HEK293T (cell line): ENCODE measurements around the gene PCDH9.

Experiments
- BHLHE40 ChIP-seq: fragments of 450-650 bp; IDR thresholded peaks from 2 replicates; pipeline ENCODE4 v1.6.1; 2016; ENCODE audit warnings: mild to moderate bottlenecking, moderate library complexity, borderline replicate concordance
- CTBP1 ChIP-seq: fragments of 450-650 bp; IDR thresholded peaks from 2 replicates; pipeline ENCODE4 v1.6.1; 2016; ENCODE audit warnings: borderline replicate concordance
- FOXA1 ChIP-seq: fragments of 450-650 bp; IDR thresholded peaks from 2 replicates; pipeline ENCODE4 v1.6.1; 2016; ENCODE audit warnings: mild to moderate bottlenecking
- FOXK2 ChIP-seq: fragments of 450-650 bp; IDR thresholded peaks from 2 replicates; pipeline ENCODE4 v1.6.1; 2016; ENCODE audit warnings: mild to moderate bottlenecking
- FOXM1 ChIP-seq: fragments of 450-650 bp; IDR thresholded peaks from 2 replicates; pipeline ENCODE4 v1.6.1; 2017; ENCODE audit warnings: mild to moderate bottlenecking, borderline replicate concordance
- L3MBTL2 ChIP-seq: fragments of 450-650 bp; conservative IDR thresholded peaks from 2 replicates; pipeline ENCODE4 v1.6.1; 2016; ENCODE audit warnings: mild to moderate bottlenecking
- SP1 ChIP-seq: fragments of 450-650 bp; IDR thresholded peaks from 2 replicates; pipeline ENCODE4 v1.6.1; 2017
- SUZ12 ChIP-seq: fragments of 450-650 bp; IDR thresholded peaks from 2 replicates; pipeline ENCODE4 v1.6.1; 2016; ENCODE audit warnings: mild to moderate bottlenecking
- ZNF384 ChIP-seq: fragments of 450-650 bp; IDR thresholded peaks from 2 replicates; pipeline ENCODE4 v1.6.1; 2016

DNA sequence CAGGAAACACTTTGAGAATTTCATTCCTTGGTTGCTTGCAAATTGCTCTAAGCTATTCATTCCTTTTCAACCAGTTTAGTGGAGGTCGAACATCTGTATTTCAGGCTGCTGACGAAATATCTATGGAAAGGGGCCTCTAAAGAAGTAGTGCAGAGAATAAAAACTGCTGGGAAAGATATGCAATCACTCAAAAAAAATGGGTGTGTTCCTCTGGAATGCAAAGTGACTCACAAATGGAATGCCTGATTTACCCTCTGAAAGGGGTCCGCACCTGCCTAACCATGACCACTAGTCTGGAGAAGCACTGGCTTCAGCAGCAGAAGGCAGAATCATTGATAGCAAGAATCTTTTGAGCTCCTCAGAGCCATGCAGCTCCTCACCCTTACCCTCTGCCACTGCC is 129.4 kb downstream of the PCDH9 start:
- TF ChIP-seq BHLHE40 (no peak), FOXM1 (no peak), FOXK2 (no peak), SP1 (no peak), CTBP1 (no peak), ZNF384 (no peak), FOXA1 (no peak), SUZ12 (no peak), L3MBTL2 (no peak)
